Omental fat pad (tissue), 4 donors: ENCODE data around the gene USP48. TPM values are rescaled to one million over a fixed set of nuclear protein-coding genes. Genes with fewer than 3 reads are reported as not detected.

Source experiments
- ATAC-seq: fragments of 150-250 bp; one replicate; pipeline ENCODE4 v1.9.1; 2016; ENCODE audit warnings: mild to moderate bottlenecking, moderate library complexity; ENCODE audit not compliant: low FRiP score
- DNase-seq: peaks from one replicate; pipeline ENCODE4 v3.0.0-alpha.2; 2019; ENCODE audit warnings: low spot score
- total RNA-seq, 4 donors: library from RNA; depleted of rRNA; stranded (reverse); fragments of >200 nt; gene quantifications; one replicate each; pipeline ENCODE4 v1.1.0, GENCODE V29; 2016
- TF ChIP-seq, protein P1 (sequence below), 3 donors: fragments of 450-650 bp; IDR thresholded peaks; one replicate each; pipeline ENCODE4 v1.5.1; 2016 to 2017; ENCODE audit warnings: antibody characterized with exemption in 3 of 3, mild to moderate bottlenecking in 3 of 3, moderate library complexity in 2 of 3

Gene USP48
- total RNA-seq, 4 donors from 2014 or later, result 30.5 to 49.8 (median 39.5) TPM

DNA sequence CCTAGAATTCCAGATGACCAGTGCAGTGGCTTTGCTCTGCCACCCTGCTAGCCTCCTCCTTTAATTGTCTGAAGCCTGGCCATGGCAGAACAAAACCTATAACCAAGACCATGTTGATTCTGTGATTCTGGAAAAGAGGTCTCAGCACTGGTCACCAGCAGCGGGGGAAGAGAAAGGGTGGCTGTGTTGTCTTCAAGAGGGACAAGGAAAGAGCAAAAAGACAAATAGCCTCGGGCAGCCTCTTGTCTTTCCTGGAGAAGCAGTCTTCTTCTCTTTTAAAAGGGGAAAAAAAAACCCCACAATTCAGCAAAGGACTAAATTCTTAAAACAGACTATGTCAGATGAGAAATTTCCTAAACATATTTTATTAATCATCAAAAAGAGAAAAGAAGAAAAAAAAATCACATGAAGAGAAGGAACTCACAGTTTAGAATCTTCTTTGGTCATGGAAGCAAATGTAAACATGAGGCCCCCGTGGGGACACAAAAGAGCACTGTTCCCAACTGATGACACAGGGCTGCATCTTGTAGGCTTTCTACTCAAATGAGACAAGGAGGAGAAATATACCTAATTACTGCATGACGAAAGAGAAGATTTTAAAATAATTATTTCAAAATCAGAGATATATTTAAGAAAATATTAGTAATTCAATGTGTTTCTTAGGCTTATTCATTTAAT is 77.5 kb downstream of the USP48 start:
- ATAC-seq (no peak), DNase-seq (no peak)
- TF ChIP-seq, protein P1, sequence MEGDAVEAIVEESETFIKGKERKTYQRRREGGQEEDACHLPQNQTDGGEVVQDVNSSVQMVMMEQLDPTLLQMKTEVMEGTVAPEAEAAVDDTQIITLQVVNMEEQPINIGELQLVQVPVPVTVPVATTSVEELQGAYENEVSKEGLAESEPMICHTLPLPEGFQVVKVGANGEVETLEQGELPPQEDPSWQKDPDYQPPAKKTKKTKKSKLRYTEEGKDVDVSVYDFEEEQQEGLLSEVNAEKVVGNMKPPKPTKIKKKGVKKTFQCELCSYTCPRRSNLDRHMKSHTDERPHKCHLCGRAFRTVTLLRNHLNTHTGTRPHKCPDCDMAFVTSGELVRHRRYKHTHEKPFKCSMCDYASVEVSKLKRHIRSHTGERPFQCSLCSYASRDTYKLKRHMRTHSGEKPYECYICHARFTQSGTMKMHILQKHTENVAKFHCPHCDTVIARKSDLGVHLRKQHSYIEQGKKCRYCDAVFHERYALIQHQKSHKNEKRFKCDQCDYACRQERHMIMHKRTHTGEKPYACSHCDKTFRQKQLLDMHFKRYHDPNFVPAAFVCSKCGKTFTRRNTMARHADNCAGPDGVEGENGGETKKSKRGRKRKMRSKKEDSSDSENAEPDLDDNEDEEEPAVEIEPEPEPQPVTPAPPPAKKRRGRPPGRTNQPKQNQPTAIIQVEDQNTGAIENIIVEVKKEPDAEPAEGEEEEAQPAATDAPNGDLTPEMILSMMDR (IDR thresholded peaks at IDR 0.05), result no peak

DNA sequence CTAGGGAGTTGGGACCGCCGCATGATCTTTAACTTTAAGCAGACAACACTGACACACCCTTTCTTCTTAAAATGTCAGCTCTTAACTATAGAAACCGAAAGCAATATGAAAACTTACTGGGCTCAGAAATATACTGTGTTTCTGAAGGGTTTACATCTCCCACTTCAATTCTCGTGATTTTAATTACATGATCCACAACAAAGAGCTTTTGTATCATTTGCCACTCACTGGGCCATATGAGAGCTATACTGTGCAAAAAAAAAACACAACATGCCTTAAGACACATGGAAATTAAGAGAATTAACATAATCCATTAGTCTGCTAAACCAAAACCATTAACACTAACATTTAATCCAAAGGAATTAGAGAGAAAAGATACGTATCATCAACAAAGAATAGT is 78.8 kb downstream of the USP48 start:
- TF ChIP-seq, protein P1 (IDR thresholded peaks at IDR 0.05), result no peak
- DNase-seq, result no peak
- ATAC-seq, result no peak

DNA sequence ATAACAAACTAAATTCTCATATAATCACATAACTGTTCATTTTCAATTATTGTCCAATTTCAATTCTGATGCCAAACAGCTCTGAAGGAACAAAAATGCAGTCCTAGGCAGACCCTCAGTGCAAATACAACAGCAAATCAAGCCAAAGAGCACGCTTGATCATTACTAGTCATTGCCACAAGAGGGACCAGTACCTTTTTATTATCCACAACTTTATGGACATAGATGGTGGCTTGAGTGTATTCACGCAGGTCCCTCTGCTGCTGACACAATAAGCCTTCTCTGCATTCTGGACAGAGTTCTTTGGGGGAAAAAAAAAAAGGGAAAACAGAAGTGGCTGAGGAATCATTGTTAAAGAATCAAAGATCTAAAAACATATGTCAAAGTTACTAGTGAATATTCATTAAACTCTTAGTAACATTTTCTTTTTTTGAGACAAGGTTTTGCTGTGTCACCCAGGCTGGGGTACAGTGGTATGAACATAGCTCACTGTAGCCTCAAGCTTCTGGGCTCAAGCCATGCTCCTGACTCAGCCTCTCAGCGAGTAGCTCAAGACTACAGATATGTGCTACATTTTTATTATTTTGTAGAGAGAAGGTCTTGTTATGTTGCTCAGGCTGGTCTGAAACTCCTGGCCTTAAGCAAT is 79.5 kb downstream of the USP48 start:
- no peak for ATAC-seq
- DNase-seq, result no peak
- TF ChIP-seq, protein P1 (IDR thresholded peaks at IDR 0.05), result no peak

DNA sequence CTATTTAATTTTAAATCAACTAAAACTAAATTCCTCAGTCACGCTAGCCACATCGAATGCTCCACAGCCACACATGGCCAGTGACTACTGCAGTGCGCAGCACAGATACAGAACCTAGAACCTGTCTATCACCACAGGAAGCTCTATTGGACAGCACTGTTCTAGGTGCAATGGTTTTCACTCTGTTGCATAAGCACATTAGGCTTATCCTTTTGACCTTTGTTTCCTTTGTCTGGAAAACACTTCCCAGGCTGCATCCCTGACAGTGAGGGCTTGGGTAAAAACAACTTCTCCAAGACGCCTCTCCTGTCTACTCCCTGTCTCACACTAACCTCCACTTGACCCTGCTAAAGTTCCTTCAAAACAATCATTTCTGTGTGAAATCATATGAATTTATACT is 80.2 kb downstream of the USP48 start:
- ATAC-seq (no peak), DNase-seq (no peak)
- TF ChIP-seq, protein P1 (IDR thresholded peaks at IDR 0.05), result no peak

DNA sequence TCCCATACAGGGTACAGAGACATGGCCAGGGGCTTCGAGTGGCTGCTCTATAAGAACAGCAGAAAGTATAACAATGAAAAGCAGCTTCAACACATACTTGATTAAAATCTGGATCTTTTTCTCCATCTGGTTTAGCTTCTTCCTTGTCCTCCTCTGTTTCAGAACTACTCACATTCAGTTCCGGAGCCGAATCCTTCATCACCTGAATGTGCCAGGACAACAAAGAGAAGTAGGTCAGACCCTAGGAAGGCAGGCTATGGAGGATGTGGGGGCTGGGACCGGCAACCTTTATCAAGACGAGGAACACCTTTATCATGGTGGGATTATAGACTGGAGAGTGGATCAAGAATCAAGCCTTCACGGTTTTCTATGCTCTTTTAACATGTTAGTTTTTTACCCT is 81.5 kb downstream of the USP48 start:
- TF ChIP-seq, protein P1 (IDR thresholded peaks at IDR 0.05), result no peak
- ATAC-seq, result no peak
- no peak for DNase-seq

DNA sequence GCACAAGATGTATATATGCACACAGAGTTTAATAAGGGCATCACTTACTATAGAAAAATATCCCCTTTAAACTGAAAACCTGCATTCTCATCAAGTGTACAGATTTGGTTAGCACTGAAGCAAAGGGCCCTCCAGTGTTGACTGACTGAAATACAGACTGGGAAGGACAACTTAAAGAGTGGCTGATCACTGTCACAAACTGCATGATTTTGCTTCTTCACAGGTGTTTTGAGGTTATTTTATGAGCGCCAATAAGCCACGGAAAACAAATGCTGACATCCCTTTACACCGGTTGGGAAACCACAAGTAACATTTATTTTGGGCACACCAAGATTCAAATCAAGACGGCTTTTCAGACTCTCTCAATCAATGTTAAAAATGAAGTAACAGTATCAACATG is 82.9 kb downstream of the USP48 start:
- no peak for ATAC-seq

More for the DNA sequence above, 82.9 kb downstream of the USP48 start:
- TF ChIP-seq, protein P1 (IDR thresholded peaks at IDR 0.05), result peak in 1 of 3 donors; percentile 4
- no peak for DNase-seq
